ENCODE data around the gene MST1R.
A peak's percentile ranks its signal among the peaks of the same experiment; 100 is the strongest.

The MST1R gene

GRCh38 chr3:49841126-49841696 lies 62.5 kb downstream of the MST1R start:
- TF ChIP-seq CTCF (IDR thresholded peaks at IDR 0.05; ENCODE audit: insufficient read depth, low read depth, low read length, missing control alignments): peak; percentile 38
- peak; percentile 38 for DNase-seq (ENCODE audit: low read depth)
- no peak overlapping the region for H3K4me3 ChIP-seq (ENCODE audit: low read length)

- TF ChIP-seq CTCF (IDR thresholded peaks at IDR 0.05; ENCODE audit: insufficient read depth, low read depth, low read length, missing control alignments): no peak
- DNase-seq (ENCODE audit: low read depth): no peak
- H3K4me3 ChIP-seq (ENCODE audit: low read length): no peak overlapping the region
Measured at GRCh38 chr3:49840388-49840787, 63.3 kb downstream of the MST1R start.

GRCh38 chr3:49839193-49839809 lies 64.4 kb downstream of the MST1R start:
- DNase-seq (ENCODE audit: low read depth): peak; percentile 80
- no peak overlapping the region for H3K4me3 ChIP-seq (ENCODE audit: low read length)

More at GRCh38 chr3:49839193-49839809, 64.4 kb downstream of the MST1R start:
- TF ChIP-seq CTCF (IDR thresholded peaks at IDR 0.05; ENCODE audit: insufficient read depth, low read depth, low read length, missing control alignments): peak; percentile 90

Measured in epithelial cell of esophagus (primary cell).